HepG2 (cell line): ENCODE measurements around the gene COPS9. TPM values are rescaled to one million over a fixed set of nuclear protein-coding genes. Genes with fewer than 3 reads are reported as not detected.

ENCODE experiments used
- ATAC-seq: fragments of 200-7000 bp; cut with Tn5 transposase; 3 replicates; pipeline ENCODE4 v1.9.1; 2020; ENCODE audit warnings: mild to moderate bottlenecking, moderate library complexity
- BruUV-seq: library from RNA; stranded (reverse); fragments of 400-500 nt; replicated peaks from 2 replicates; lab custom pipeline; 2021; lab: Mats Ljungman, UMichigan
- CTCF ChIA-PET: fragments of 300-600 bp; formaldehyde crosslinking; extraction: SDS; loops from one replicate; lab custom pipeline; 2021; ENCODE audit warnings: low total read pairs, inconsistent platforms, low intra/inter-chr PET ratio; lab: Yijun Ruan, JAX
- POLR2A ChIA-PET: fragments of 350-600 bp; sonication (Branson Sonifier 250); formaldehyde crosslinking; loops from one replicate; lab custom pipeline; 2020; ENCODE audit warnings: antibody characterized with exemption, inconsistent platforms; lab: Yijun Ruan, JAX
- DNase-seq: peaks from one replicate; pipeline ENCODE4 v3.0.0-alpha.2; 2015; ENCODE audit warnings: low spot score
- FAIRE-seq: peaks from 3 replicates; lab custom pipeline; 2011; peaks lifted over from hg19 to GRCh38; lab: Jason Lieb, UNC
- H2AFZ ChIP-seq: one replicate; pipeline ENCODE4 v1.6.1; 2011; ENCODE audit warnings: low read length, inconsistent platforms
- H3K27ac ChIP-seq: fragments of 300-600 bp; 3 replicates; pipeline ENCODE4 v1.8.0; 2011; ENCODE audit warnings: mixed run types, mild to moderate bottlenecking, mixed read lengths, low read length, inconsistent platforms; ENCODE audit not compliant: insufficient read depth; ENCODE audit errors: extremely low read length
- H3K27me3 ChIP-seq, 2 experiments: fragments of 200-600 bp in 1 of 2; 2 replicates in 1 of 2; 3 replicates in 1 of 2; pipeline versions ENCODE4 v1.6.0 to v1.8.0; 2011; ENCODE audit warnings: low read length in 2 of 2, mild to moderate bottlenecking in 2 of 2, moderate library complexity in 2 of 2, inconsistent platforms in 1 of 2; ENCODE audit not compliant: insufficient read depth in 2 of 2, control insufficient read depth in 1 of 2
- H3K36me3 ChIP-seq, 2 experiments: fragments of 200-600 bp in 1 of 2; replicated peaks in 1 of 2; 2 replicates in 1 of 2; 3 replicates in 1 of 2; pipeline versions ENCODE4 v1.5.1 to v1.8.0; 2011; ENCODE audit warnings: low read length in 2 of 2, inconsistent platforms in 1 of 2; ENCODE audit not compliant: insufficient read depth in 2 of 2, control insufficient read depth in 1 of 2
- H3K4me1 ChIP-seq: 2 replicates; pipeline ENCODE4 v1.5.1; 2012; ENCODE audit warnings: low read length, inconsistent platforms; ENCODE audit not compliant: insufficient read depth
- H3K4me2 ChIP-seq: 2 replicates; pipeline ENCODE4 v1.6.0; 2011; ENCODE audit warnings: low read depth, low read length, inconsistent platforms
- H3K4me3 ChIP-seq, 3 experiments: fragments of 200-600 bp in 1 of 3; sonication (generic), shearing (Covaris generic) in 1 of 3; replicated peaks in 1 of 3; 2 replicates each; pipeline ENCODE4 v1.5.1; 2011 to 2016; ENCODE audit warnings: low read length in 3 of 3, inconsistent platforms in 2 of 3, low read depth in 2 of 3, mild to moderate bottlenecking in 2 of 3, control low read depth in 1 of 3, mixed read lengths in 1 of 3; ENCODE audit not compliant: insufficient read depth in 1 of 3
- H3K79me2 ChIP-seq: one replicate; pipeline ENCODE4 v1.6.1; 2011; ENCODE audit warnings: low read length, inconsistent platforms; ENCODE audit not compliant: insufficient read depth
- H3K9ac ChIP-seq: 2 replicates; pipeline ENCODE4 v1.6.0; 2011; ENCODE audit warnings: mild to moderate bottlenecking, low read depth, low read length, inconsistent platforms; ENCODE audit not compliant: insufficient read depth
- H3K9me3 ChIP-seq: 2 replicates; pipeline ENCODE4 v1.5.1; 2012; ENCODE audit warnings: mild to moderate bottlenecking, low read length
- H4K20me1 ChIP-seq: 2 replicates; pipeline ENCODE4 v1.6.0; 2011; ENCODE audit warnings: inconsistent platforms, mild to moderate bottlenecking, low read length, moderate library complexity; ENCODE audit not compliant: insufficient read depth
- AGO2 ChIP-seq: fragments of 200-400 bp; formaldehyde crosslinking; optimal IDR thresholded peaks from 2 replicates; pipeline ENCODE3; 2017; ENCODE audit warnings: mild to moderate bottlenecking, low read depth, low read length, moderate library complexity
- CHCHD3 ChIP-seq: sonication (generic); formaldehyde crosslinking; IDR thresholded peaks from 2 replicates; pipeline ENCODE4 v1.8.0; 2022; ENCODE audit warnings: mild to moderate bottlenecking, missing genetic modification reagents, moderate library complexity
- RBFOX2 ChIP-seq: fragments of 200-400 bp; formaldehyde crosslinking; IDR thresholded peaks from 2 replicates; pipeline ENCODE4 v1.6.1; 2017; ENCODE audit warnings: low read depth, mild to moderate bottlenecking, low read length
- ZNF704 ChIP-seq: sonication (generic); formaldehyde crosslinking; IDR thresholded peaks from 2 replicates; pipeline ENCODE4 v1.8.1; 2023; ENCODE audit warnings: mild to moderate bottlenecking, inconsistent platforms, moderate library complexity, missing genetic modification reagents, borderline replicate concordance
- ZNF747 ChIP-seq: sonication (generic); formaldehyde crosslinking; IDR thresholded peaks from 2 replicates; pipeline ENCODE4 v1.8.1; 2023; ENCODE audit warnings: missing genetic modification reagents, mild to moderate bottlenecking, borderline replicate concordance
- WGBS: methylation state at CpG from one replicate; pipeline ENCODE4 v1.1.6; 2017; ENCODE audit warnings: low lambda C conversion rate; 5-methylcytosine and 5-hydroxymethylcytosine counted together
- in situ Hi-C: cut with HindIII; loops from 2 replicates; pipeline ENCODE4 v1.10.0; 2017; ENCODE audit warnings: low pct_unique_long_range_greater_than_20kb; ENCODE audit not compliant: extremely low pct_ligation_motif_present
- intact Hi-C: fragments of 100-400 bp; cut with micrococcal nuclease; formaldehyde crosslinking; loops from one replicate; pipeline ENCODE4 v1.10.0; 2022; ENCODE audit not compliant: unreplicated experiment
- polyA plus RNA-seq, 8 experiments: library from polyadenylated mRNA; depleted of rRNA in 3 of 8; stranded (reverse) in 7 of 8; unstranded in 1 of 8; fragments of >200 nt; fragmentation: Illumina TruSeq in 4 of 8; extraction: Trizol in 4 of 8; gene quantifications; 2 replicates each; pipeline versions ENCODE4 v1.2.1 to v1.2.3, GENCODE V29; 2011 to 2016; ENCODE audit warnings: low read depth in 4 of 8, missing spikeins in 1 of 8, mixed read lengths in 1 of 8; ENCODE audit not compliant: insufficient read depth in 1 of 8
- total RNA-seq, 5 experiments: library from RNA; depleted of rRNA; stranded (reverse); fragments of >200 nt; fragmentation: Illumina TruSeq; extraction: Trizol; gene quantifications; 2 replicates each; pipeline ENCODE4 v1.2.3, GENCODE V29; 2016; ENCODE audit warnings: low read depth in 1 of 5

COPS9 gene
- total and polyA plus RNA-seq, 2 of the 13 experiments (the other 11 are each of a cell fraction or from before 2014, with no cell fraction given), result 180 to 247 TPM

DNA sequence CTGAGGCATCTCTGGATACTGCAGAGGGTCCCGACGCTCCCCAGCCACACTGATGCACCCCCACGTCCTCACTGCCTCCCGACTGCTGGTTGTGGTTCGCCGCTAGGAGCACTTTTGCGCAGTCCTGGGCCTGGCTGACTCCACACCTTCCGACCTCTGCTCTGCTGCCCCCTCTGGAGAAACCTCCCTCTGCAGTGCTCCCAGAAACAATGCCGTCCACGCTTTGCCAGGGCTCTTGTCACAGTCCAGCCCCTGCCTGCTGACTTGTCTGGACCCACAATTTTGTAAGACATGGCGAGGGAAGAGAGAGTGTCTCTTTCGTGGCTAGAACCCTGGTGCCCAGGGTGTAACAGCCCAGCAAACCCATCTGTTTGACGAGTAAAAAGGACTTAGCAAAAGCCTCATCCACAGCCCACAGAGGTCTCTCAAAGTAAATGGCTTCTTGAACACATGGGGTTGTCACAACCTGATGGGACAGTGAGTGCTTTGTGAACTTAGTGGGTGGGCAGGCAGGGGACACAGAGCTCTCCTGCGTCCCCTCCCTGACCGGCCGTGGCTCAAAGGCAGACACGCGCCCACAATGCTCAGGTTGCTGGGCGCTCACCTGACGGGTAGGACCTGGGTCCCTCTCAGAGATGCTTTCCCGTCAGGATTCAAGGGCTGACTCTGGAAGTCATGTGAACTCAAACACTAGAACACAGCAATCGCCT, 4.0 kb downstream of the COPS9 start:
- Histone ChIP-seq H3K9me3 (no peaks in the 10 kb centered on the region), H3K36me3 (peaks cover 22 to 61% of the 10 kb centered on the region in 2 experiments), H3K27ac (no peak overlapping the region), H3K4me3 (no peak overlapping the region), H3K4me1 (peaks cover 20% of the 10 kb centered on the region), H3K9ac (no peak overlapping the region), H3K79me2 (peaks cover 23% of the 10 kb centered on the region), H4K20me1 (no peaks in the 10 kb centered on the region), H3K4me2 (no peak overlapping the region), H3K27me3 (peaks cover 0 to 4% of the 10 kb centered on the region in 2 experiments; a peak in 1 of 5 replicates), H2AFZ (no peak overlapping the region)
- BruUV-seq, result no TSS peak
- intact Hi-C loops (no loop called here), in situ Hi-C loops (loop anchor here (10.0 kb wide), 1 partner anchor 197 kb away; no protein-coding TSS in a partner anchor)
- CTCF ChIA-PET, result no interaction called here
- 96% methylated on average over 22 of the region's 22 CpGs for WGBS
- ATAC-seq, result no peak
- DNase-seq, result no peak
- POLR2A ChIA-PET, result no interaction called here
- peak; percentile 29 for TF ChIP-seq AGO2
- no peak for TF ChIP-seq ZNF747 (CRISPR knock-in tag)
- FAIRE-seq, result no peak

- POLR2A ChIA-PET, result no interaction called here
- H3K9ac ChIP-seq, result no peak overlapping the region
- DNase-seq (no peak), ATAC-seq (no peak), FAIRE-seq (no peak)
- no peaks in the 10 kb centered on the region for H3K9me3 ChIP-seq
- no peak overlapping the region for H2AFZ ChIP-seq
- 98% methylated on average over 16 of the region's 16 CpGs for WGBS
- no TSS peak for BruUV-seq
- in situ Hi-C loops (loop anchor here (10.0 kb wide), 1 partner anchor 196 kb away; no protein-coding TSS in a partner anchor), intact Hi-C loops (no loop called here)
- H4K20me1 ChIP-seq, result no peaks in the 10 kb centered on the region
- H3K4me1 ChIP-seq, result peaks cover 14% of the 10 kb centered on the region
- no peak overlapping the region for H3K27ac ChIP-seq
- H3K4me3 ChIP-seq, result no peak overlapping the region
- peaks cover 22 to 64% of the 10 kb centered on the region in 2 experiments for H3K36me3 ChIP-seq
- no peaks in the 10 kb centered on the region; a peak in 1 of 5 replicates for H3K27me3 ChIP-seq
- H3K4me2 ChIP-seq, result no peak overlapping the region
- CTCF ChIA-PET, result no interaction called here
- peaks cover 23% of the 10 kb centered on the region for H3K79me2 ChIP-seq
- TF ChIP-seq RBFOX2, result peak; percentile 37; the same call in 1 of the 2 replicates
- no peak for TF ChIP-seq CHCHD3
- no peak for TF ChIP-seq ZNF704
These were observed 4.8 kb downstream of the COPS9 start for GRCh38 chr2:240131296-240131695.
